Adrenal gland (tissue), 19 donors: ENCODE measurements around the gene OSBPL2. TPM values are rescaled to one million over a fixed set of nuclear protein-coding genes. Genes with fewer than 3 reads are reported as not detected.

Experiments
- DNase-seq, 7 donors: peaks; one replicate each; pipeline ENCODE4 v3.0.0-alpha.2; 2019 to 2020
- H3K27ac ChIP-seq, 5 donors: fragments of 200-600 bp; sonication (generic) in 4 of 5; 1 replicate in 3 of 5; 2 replicates in 2 of 5; pipeline versions ENCODE4 v1.5.1 to v1.8.0; 2016 to 2020; ENCODE audit warnings: mild to moderate bottlenecking in 1 of 5
- H3K27me3 ChIP-seq: fragments of 200-600 bp; 2 replicates; pipeline ENCODE4 v1.8.0; 2021
- H3K36me3 ChIP-seq, 2 donors: fragments of 200-600 bp; replicated peaks in 1 of 2; 1 replicate in 1 of 2; 2 replicates in 1 of 2; pipeline versions ENCODE4 v1.5.1 to v1.8.0; 2018 to 2022
- H3K4me1 ChIP-seq, 2 donors: fragments of 200-600 bp; replicated peaks in 1 of 2; 1 replicate in 1 of 2; 2 replicates in 1 of 2; pipeline versions ENCODE4 v1.5.1 to v1.8.0; 2018 to 2021
- H3K4me3 ChIP-seq, 4 donors: fragments of 200-600 bp; sonication (generic) in 3 of 4; one replicate each; pipeline ENCODE4 v1.5.1; 2016 to 2018
- H3K9me3 ChIP-seq, 3 donors: fragments of 200-600 bp; sonication (generic) in 1 of 3; replicated peaks in 1 of 3; 1 replicate in 2 of 3; 2 replicates in 1 of 3; pipeline versions ENCODE4 v1.5.1 to v1.8.0; 2016 to 2021
- CTCF ChIP-seq, 6 experiments: fragments of 450-650 bp in 4 of 6; fragments of 200-600 bp in 2 of 6; sonication (generic) in 1 of 6; IDR thresholded peaks; 1 replicate in 5 of 6; 2 replicates in 1 of 6; pipeline versions ENCODE4 v1.5.1 to v1.8.0; 2016 to 2021; ENCODE audit warnings: antibody characterized with exemption in 6 of 6, mild to moderate bottlenecking in 2 of 6, moderate library complexity in 1 of 6
- POLR2A ChIP-seq, 2 donors: fragments of 450-650 bp; IDR thresholded peaks; one replicate each; pipeline ENCODE4 v1.6.1; 2017; ENCODE audit warnings: antibody characterized with exemption in 2 of 2, mild to moderate bottlenecking in 2 of 2, moderate library complexity in 1 of 2
- WGBS, 4 donors: extraction: QIAGEN DNeasy Blood & Tissue Kit in 2 of 4; methylation state at CpG; one replicate each; pipeline versions ENCODE4 v1.1.5 to v1.1.7; 2013 to 2017; 5-methylcytosine and 5-hydroxymethylcytosine counted together
- intact Hi-C, 2 donors: fragments of 100-400 bp; cut with DNase I; formaldehyde crosslinking; loops; one replicate each; pipeline versions ENCODE4 v1.14.1 to v1.15.0; 2022 to 2023
- long read RNA-seq, 10 donors: library from polyadenylated mRNA in 3 of 10; unstranded in 2 of 10; stranded (forward) in 1 of 10; transcript quantifications; one replicate each; pipeline ENCODE4 v2.0.0 and lab custom pipeline, GENCODE V29; 2021 to 2026
- polyA plus RNA-seq, 3 donors: library from polyadenylated mRNA; stranded (reverse); fragments of 200-250 nt in 2 of 3; fragments of 350-450 nt in 1 of 3; fragmentation: Illumina TruSeq in 1 of 3; extraction: RNeasy Lipid Tissue Mini Kit (QIAGEN cat#74804) in 1 of 3; gene quantifications; one replicate each; pipeline ENCODE4 v1.2.3, GENCODE V29; 2013 to 2014
- total RNA-seq, 9 donors: library from RNA; depleted of rRNA in 4 of 9; stranded (reverse); fragments of >200 nt in 4 of 9; fragments of 120-200 nt in 1 of 9; fragmentation: NEBNext Ultra II Directional in 1 of 9; extraction: Animal tissue kit (Norgen Biotek cat#: 25700) in 1 of 9; gene quantifications; one replicate each; pipeline versions ENCODE4 v1.1.0 to v1.2.4, GENCODE V29; 2013 to 2023
- donor health status: healthy with polysubstance abuse.
- donor health status: Bipolar disorder and iron deficiency.
- donor health status: DM: yes; HTN: yes; CAD: no.
- donor health status: DM: no; HTN: no; CAD: no.
- donor health status: DM: no; HTN: no; CAD: no.
- donor health status: DM: yes; HTN: yes; CAD: no.

The OSBPL2 gene
- total RNA-seq = 10 to 100 TPM; 27.8 to 96.7 (median 39.3) TPM
- 10 to 100 TPM; 13.8 to 38.3 (median 18.8) TPM for polyA plus RNA-seq
- long read RNA-seq, donor 1, full-length matches to known transcripts = 8 of 8 reads
- long read RNA-seq, donor 1, partial matches to known transcripts = 0 of 8 reads
- long read RNA-seq, donor 1, other reads (novel, unspliced or antisense) = 0 of 8 reads
- long read RNA-seq, donor 2, full-length matches to known transcripts = 5 of 5 reads
- long read RNA-seq, donor 2, partial matches to known transcripts = 0 of 5 reads
- long read RNA-seq, donor 2, other reads (novel, unspliced or antisense) = 0 of 5 reads
- long read RNA-seq, donor 3, full-length matches to known transcripts = 3 of 3 reads
- long read RNA-seq, donor 3, partial matches to known transcripts = 0 of 3 reads
- long read RNA-seq, donor 3, other reads (novel, unspliced or antisense) = 0 of 3 reads
- long read RNA-seq, donor 4, full-length matches to known transcripts = 5 of 11 reads
- long read RNA-seq, donor 4, partial matches to known transcripts = 4 of 11 reads
- long read RNA-seq, donor 4, other reads (novel, unspliced or antisense) = 2 of 11 reads
- long read RNA-seq, donor 5, full-length matches to known transcripts = 70 of 87 reads
- long read RNA-seq, donor 5, partial matches to known transcripts = 8 of 87 reads
- long read RNA-seq, donor 5, other reads (novel, unspliced or antisense) = 9 of 87 reads
- long read RNA-seq, donor 6, full-length matches to known transcripts = 5 of 15 reads
- long read RNA-seq, donor 6, partial matches to known transcripts = 9 of 15 reads
- long read RNA-seq, donor 6, other reads (novel, unspliced or antisense) = 1 of 15 reads
- long read RNA-seq, donor 7, full-length matches to known transcripts = 2 of 2 reads
- long read RNA-seq, donor 7, partial matches to known transcripts = 0 of 2 reads
- long read RNA-seq, donor 7, other reads (novel, unspliced or antisense) = 0 of 2 reads
- long read RNA-seq, donor 8, full-length matches to known transcripts = 14 of 14 reads
- long read RNA-seq, donor 8, partial matches to known transcripts = 0 of 14 reads
- long read RNA-seq, donor 8, other reads (novel, unspliced or antisense) = 0 of 14 reads
- long read RNA-seq, donor 9, full-length matches to known transcripts = 3 of 8 reads
- long read RNA-seq, donor 9, partial matches to known transcripts = 5 of 8 reads
- long read RNA-seq, donor 9, other reads (novel, unspliced or antisense) = 0 of 8 reads
- long read RNA-seq, donor 10, full-length matches to known transcripts = 2 of 2 reads
- long read RNA-seq, donor 10, partial matches to known transcripts = 0 of 2 reads
- long read RNA-seq, donor 10, other reads (novel, unspliced or antisense) = 0 of 2 reads

- Histone ChIP-seq H3K4me3 (peak within 1 kb of the TSS in 2 of 4 donors; percentile 71 to 82), H3K4me1 (peaks cover 6 to 31% of the 10 kb centered on the region in 2 donors), H3K27me3 (no peaks in the 10 kb centered on the region), H3K27ac (peak within 1 kb of the TSS in 4 of 5 donors; percentile 63 to 87 (median 76)), H3K9me3 (no peaks in the 10 kb centered on the region), H3K36me3 (no peaks in the 10 kb centered on the region)
- peak; percentile 99 to 100 (median 99) for DNase-seq
- 1 to 10% (median 2%) methylated on average over 8 to 55 of the region's 55 CpGs for WGBS, 4 donors
- intact Hi-C loops = no loop called here
- TF ChIP-seq POLR2A (IDR thresholded peaks at IDR 0.05) = peak in 1 of 2 donors; percentile 52
- TF ChIP-seq CTCF (IDR thresholded peaks at IDR 0.05) = no peak
Measured at GRCh38 chr20:62237801-62238568, at the start of gene OSBPL2. Gene OSBPL2 (plus strand): TSS chr20:62238521. CDS start chr20:62256185, 17,664 bp downstream.

- no peak overlapping the region for H3K27ac ChIP-seq
- intact Hi-C loops = no loop called here
- H3K9me3 ChIP-seq = no peaks in the 10 kb centered on the region
- peaks cover 0 to 20% of the 10 kb centered on the region in 2 donors for H3K36me3 ChIP-seq
- no peaks in the 10 kb centered on the region for H3K27me3 ChIP-seq
- no peak overlapping the region for H3K4me3 ChIP-seq
- DNase-seq = no peak
- TF ChIP-seq POLR2A (IDR thresholded peaks at IDR 0.05) (no peak), CTCF (IDR thresholded peaks at IDR 0.05) (no peak)
- H3K4me1 ChIP-seq = peaks cover 3 to 9% of the 10 kb centered on the region in 2 donors
- WGBS, 4 donors = 82 to 86% (median 83%) methylated on average over 24 to 25 of the region's 25 CpGs
Measured at GRCh38 chr20:62190639-62191411, 47.5 kb upstream of the OSBPL2 start.

- Histone ChIP-seq H3K27ac (no peak overlapping the region), H3K27me3 (no peaks in the 10 kb centered on the region), H3K9me3 (no peaks in the 10 kb centered on the region), H3K4me1 (peaks cover 0 to 7% of the 10 kb centered on the region in 2 donors), H3K4me3 (no peak overlapping the region), H3K36me3 (peaks cover 0 to 27% of the 10 kb centered on the region in 2 donors)
- intact Hi-C loops = no loop called here
- WGBS, 4 donors = 81 to 91% (median 88%) methylated on average over 7 to 14 of the region's 14 CpGs
- TF ChIP-seq CTCF (IDR thresholded peaks at IDR 0.05) (no peak), POLR2A (IDR thresholded peaks at IDR 0.05) (no peak)
- no peak for DNase-seq
Measured at GRCh38 chr20:62191781-62192559, 46.4 kb upstream of the OSBPL2 start.
